ENCODE measurements around the gene ZNF41. TPM values are rescaled to one million over a fixed set of nuclear protein-coding genes. Genes with fewer than 3 reads are reported as not detected.
A peak's percentile ranks its signal among the peaks of the same experiment; 100 is the strongest.

ZNF41 gene
- total RNA-seq, 1 donor from 2014 or later = 7.0 TPM

DNA sequence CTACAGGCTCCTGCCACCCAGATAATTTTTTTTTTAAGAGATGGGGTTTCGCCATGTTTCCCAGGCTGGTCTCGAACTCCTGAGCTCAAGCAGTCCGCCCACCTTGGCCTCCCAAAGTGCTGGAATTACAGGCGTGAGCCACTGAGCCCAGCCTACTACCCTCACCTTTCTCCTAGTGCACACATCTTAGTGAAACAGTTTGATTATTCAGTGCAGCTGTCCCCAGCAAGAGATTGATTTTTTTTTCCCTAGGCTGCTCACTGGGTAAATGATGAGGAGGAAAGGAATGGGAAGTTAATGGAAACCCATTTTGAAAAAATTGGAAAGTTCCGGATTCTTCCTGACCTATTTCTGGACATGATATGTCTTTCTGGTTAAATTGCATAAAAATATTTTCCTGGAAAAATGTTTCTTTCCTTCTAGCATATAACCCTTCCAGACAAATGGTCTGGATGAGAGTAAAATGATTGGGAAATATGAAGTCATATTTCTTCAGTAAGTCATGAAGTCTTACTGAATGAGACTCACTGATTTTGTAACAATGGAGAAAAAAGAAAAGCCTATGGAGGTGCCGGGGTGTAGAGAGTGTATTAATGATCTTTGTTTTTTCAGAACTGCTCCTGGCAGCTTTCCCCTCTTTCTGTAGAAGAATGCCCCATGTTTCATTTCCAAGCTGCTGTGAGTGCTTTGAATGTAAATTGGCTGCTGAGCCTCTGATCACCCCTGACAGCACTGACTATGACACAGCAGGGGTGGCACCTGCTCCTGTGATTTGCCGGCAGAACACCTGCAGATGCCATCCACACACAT lies 19.5 kb upstream of the ZNF41 start:
- no peak overlapping the region for H2AFZ ChIP-seq (ENCODE audit: low read depth, low read length)
- H3K9ac ChIP-seq (ENCODE audit: low read length) = no peak overlapping the region

DNA sequence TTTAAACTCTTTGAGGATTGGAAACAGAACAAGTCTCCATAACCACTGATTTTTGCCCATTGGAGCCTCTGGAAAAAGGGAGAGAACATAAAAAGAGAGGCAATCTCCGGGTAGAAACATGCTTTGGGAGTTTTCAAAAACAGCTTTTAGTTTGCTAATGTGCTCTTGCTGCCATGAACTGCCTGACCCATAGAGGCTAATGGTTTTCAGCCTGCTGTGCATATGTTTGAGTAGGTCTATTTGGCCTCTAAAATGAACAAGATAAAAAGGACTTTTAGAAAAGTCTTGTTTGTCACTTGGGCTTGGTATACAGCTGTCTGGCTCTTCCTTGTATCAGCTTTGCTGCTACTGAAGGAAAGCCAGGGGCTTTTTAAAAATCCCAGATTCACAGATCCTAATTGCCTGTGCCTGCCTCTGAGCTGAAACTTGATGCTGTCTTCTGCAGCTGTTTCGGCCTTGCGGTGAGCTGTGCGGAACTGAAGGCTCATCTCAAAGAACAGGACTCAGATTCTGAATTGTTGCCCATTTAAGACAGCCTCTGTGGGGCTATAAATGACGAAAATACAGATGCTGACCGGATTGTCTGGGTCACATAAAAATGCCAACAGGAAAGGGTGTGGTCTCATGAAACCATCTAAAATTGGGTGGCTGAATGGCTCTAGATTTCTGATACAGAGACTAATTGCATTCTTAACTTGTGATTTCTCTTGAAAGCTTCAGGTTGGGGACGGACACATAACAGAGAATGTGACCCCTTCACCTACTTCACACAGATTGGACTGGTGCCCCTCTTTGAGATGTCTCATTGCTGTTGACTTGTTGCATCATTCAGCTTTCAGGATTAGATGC lies 18.4 kb upstream of the ZNF41 start:
- H3K4me1 Mint-ChIP-seq (ENCODE audit: low read depth, unreplicated experiment) = peaks cover 15% of the 10 kb centered on the region

More for the DNA sequence above, 19.5 kb upstream of the ZNF41 start:
- Mint-ChIP-seq H3K4me1 (ENCODE audit: low read depth, unreplicated experiment) (peaks cover 15% of the 10 kb centered on the region), H3K4me3 (ENCODE audit: unreplicated experiment) (no peak overlapping the region), H3K27me3 (ENCODE audit: low read depth, unreplicated experiment) (no peaks in the 10 kb centered on the region), H3K9me3 (ENCODE audit: unreplicated experiment) (no peaks in the 10 kb centered on the region), H3K36me3 (ENCODE audit: low read depth, unreplicated experiment) (no peaks in the 10 kb centered on the region), H3K27ac (ENCODE audit: unreplicated experiment) (no peak overlapping the region)
- Histone ChIP-seq H3K27me3 (ENCODE audit: insufficient read depth, low read length) (no peaks in the 10 kb centered on the region), H3K4me3 (ENCODE audit: insufficient read depth, low read depth, low read length) (no peak overlapping the region), H3K4me2 (ENCODE audit: low read length) (no peak overlapping the region), H3K4me1 (ENCODE audit: insufficient read depth, low read length) (peaks cover 5% of the 10 kb centered on the region), H3K9me3 (ENCODE audit: insufficient read depth, low read depth, low read length) (no peaks in the 10 kb centered on the region), H4K20me1 (ENCODE audit: insufficient read depth, low read length) (no peaks in the 10 kb centered on the region), H3K27ac (ENCODE audit: low read depth, low read length) (no peak overlapping the region), H3K79me2 (ENCODE audit: insufficient read depth, low read length) (no peaks in the 10 kb centered on the region), H3K36me3 (ENCODE audit: insufficient read depth, low read length) (no peaks in the 10 kb centered on the region)
- DNase-seq (ENCODE audit: low read depth) = peak; percentile 47
- TF ChIP-seq EZH2 (IDR thresholded peaks at IDR 0.05; ENCODE audit: insufficient read depth, low read length) (no peak), CTCF (IDR thresholded peaks at IDR 0.05; ENCODE audit: insufficient read depth, low read depth, low read length) (no peak)
- no peak for FAIRE-seq

More for the DNA sequence above, 18.4 kb upstream of the ZNF41 start:
- H3K36me3 ChIP-seq (ENCODE audit: insufficient read depth, low read length) = no peaks in the 10 kb centered on the region
- Mint-ChIP-seq H3K27ac (ENCODE audit: unreplicated experiment) (peak overlapping the region; percentile 47), H3K9me3 (ENCODE audit: unreplicated experiment) (no peaks in the 10 kb centered on the region), H3K27me3 (ENCODE audit: low read depth, unreplicated experiment) (no peaks in the 10 kb centered on the region), H3K36me3 (ENCODE audit: low read depth, unreplicated experiment) (no peaks in the 10 kb centered on the region), H3K4me3 (ENCODE audit: unreplicated experiment) (no peak overlapping the region)
- no peak overlapping the region for H3K9ac ChIP-seq (ENCODE audit: low read length)
- no peaks in the 10 kb centered on the region for H3K9me3 ChIP-seq (ENCODE audit: insufficient read depth, low read depth, low read length)
- peak; percentile 57 for DNase-seq (ENCODE audit: low read depth)
- FAIRE-seq = peak; percentile 78
- no peaks in the 10 kb centered on the region for H3K79me2 ChIP-seq (ENCODE audit: insufficient read depth, low read length)
- peak overlapping the region; percentile 73 for H3K4me2 ChIP-seq (ENCODE audit: low read length)
- no peak overlapping the region for H3K27ac ChIP-seq (ENCODE audit: low read depth, low read length)
- H4K20me1 ChIP-seq (ENCODE audit: insufficient read depth, low read length) = no peaks in the 10 kb centered on the region
- TF ChIP-seq CTCF (IDR thresholded peaks at IDR 0.05; ENCODE audit: insufficient read depth, low read depth, low read length) (no peak), EZH2 (IDR thresholded peaks at IDR 0.05; ENCODE audit: insufficient read depth, low read length) (no peak)
- H2AFZ ChIP-seq (ENCODE audit: low read depth, low read length) = peak overlapping the region; percentile 41
- peaks cover 5% of the 10 kb centered on the region for H3K4me1 ChIP-seq (ENCODE audit: insufficient read depth, low read length)
- peak overlapping the region; percentile 17 for H3K4me3 ChIP-seq (ENCODE audit: insufficient read depth, low read depth, low read length)
- H3K27me3 ChIP-seq (ENCODE audit: insufficient read depth, low read length) = no peaks in the 10 kb centered on the region

Data from astrocyte (in vitro differentiated cells and primary cell).